Measurements from ENCODE around the gene SHISAL1.

Gene SHISAL1

GRCh38 chr22:44354288-44354687 is 41.5 kb upstream of the SHISAL1 start:
- Histone ChIP-seq H3K9me3 (ENCODE audit: control insufficient read depth in 1 of 2, low read length in 2 of 2) (no peaks in the 10 kb centered on the region), H3K27me3 (ENCODE audit: control insufficient read depth in 1 of 2, insufficient read depth in 2 of 2, low read length in 2 of 2) (peaks cover 0 to 4% of the 10 kb centered on the region in 2 donors), H3K4me1 (ENCODE audit: control insufficient read depth in 1 of 2, insufficient read depth in 2 of 2, low read length in 2 of 2) (peaks cover 0 to 6% of the 10 kb centered on the region in 2 donors), H3K9ac (ENCODE audit: low read depth in 1 of 2, low read length in 2 of 2) (no peak overlapping the region), H3K36me3 (ENCODE audit: control insufficient read depth in 1 of 2, insufficient read depth in 2 of 2, low read length in 2 of 2) (no peaks in the 10 kb centered on the region), H3K27ac (ENCODE audit: low read depth, low read length) (no peak overlapping the region), H3K4me3 (ENCODE audit: low read depth in 1 of 2, low read length in 2 of 2) (no peak overlapping the region)

- Histone ChIP-seq H3K4me1 (ENCODE audit: control insufficient read depth in 1 of 2, insufficient read depth in 2 of 2, low read length in 2 of 2) (peaks cover 0 to 6% of the 10 kb centered on the region in 2 donors), H3K36me3 (ENCODE audit: control insufficient read depth in 1 of 2, insufficient read depth in 2 of 2, low read length in 2 of 2) (no peaks in the 10 kb centered on the region), H3K27me3 (ENCODE audit: control insufficient read depth in 1 of 2, insufficient read depth in 2 of 2, low read length in 2 of 2) (peaks cover 0 to 4% of the 10 kb centered on the region in 2 donors), H3K9ac (ENCODE audit: low read depth in 1 of 2, low read length in 2 of 2) (no peak overlapping the region), H3K27ac (ENCODE audit: low read depth, low read length) (no peak overlapping the region), H3K4me3 (ENCODE audit: low read depth in 1 of 2, low read length in 2 of 2) (no peak overlapping the region), H3K9me3 (ENCODE audit: control insufficient read depth in 1 of 2, low read length in 2 of 2) (no peaks in the 10 kb centered on the region)
Observed at GRCh38 chr22:44353041-44353440, 40.3 kb upstream of the SHISAL1 start.

GRCh38 chr22:44352378-44353035 is 39.8 kb upstream of the SHISAL1 start:
- H3K4me3 ChIP-seq (ENCODE audit: low read depth in 1 of 2, low read length in 2 of 2): no peak overlapping the region
- no peaks in the 10 kb centered on the region for H3K36me3 ChIP-seq (ENCODE audit: control insufficient read depth in 1 of 2, insufficient read depth in 2 of 2, low read length in 2 of 2)
- H3K9me3 ChIP-seq (ENCODE audit: control insufficient read depth in 1 of 2, low read length in 2 of 2): no peaks in the 10 kb centered on the region
- H3K27me3 ChIP-seq (ENCODE audit: control insufficient read depth in 1 of 2, insufficient read depth in 2 of 2, low read length in 2 of 2): peaks cover 0 to 4% of the 10 kb centered on the region in 2 donors
- no peak overlapping the region for H3K27ac ChIP-seq (ENCODE audit: low read depth, low read length)
- peaks cover 0 to 6% of the 10 kb centered on the region in 2 donors for H3K4me1 ChIP-seq (ENCODE audit: control insufficient read depth in 1 of 2, insufficient read depth in 2 of 2, low read length in 2 of 2)
- no peak overlapping the region for H3K9ac ChIP-seq (ENCODE audit: low read depth in 1 of 2, low read length in 2 of 2)

GRCh38 chr22:44351685-44352377 is 39.1 kb upstream of the SHISAL1 start:
- no peak overlapping the region for H3K9ac ChIP-seq (ENCODE audit: low read depth in 1 of 2, low read length in 2 of 2)
- no peaks in the 10 kb centered on the region for H3K9me3 ChIP-seq (ENCODE audit: control insufficient read depth in 1 of 2, low read length in 2 of 2)
- no peak overlapping the region for H3K27ac ChIP-seq (ENCODE audit: low read depth, low read length)
- peaks cover 0 to under 1% of the 10 kb centered on the region in 2 donors for H3K27me3 ChIP-seq (ENCODE audit: control insufficient read depth in 1 of 2, insufficient read depth in 2 of 2, low read length in 2 of 2)
- H3K36me3 ChIP-seq (ENCODE audit: control insufficient read depth in 1 of 2, insufficient read depth in 2 of 2, low read length in 2 of 2): no peaks in the 10 kb centered on the region
- H3K4me3 ChIP-seq (ENCODE audit: low read depth in 1 of 2, low read length in 2 of 2): no peak overlapping the region
- H3K4me1 ChIP-seq (ENCODE audit: control insufficient read depth in 1 of 2, insufficient read depth in 2 of 2, low read length in 2 of 2): peaks cover 0 to 6% of the 10 kb centered on the region in 2 donors

GRCh38 chr22:44351037-44351436 is 38.3 kb upstream of the SHISAL1 start:
- H3K4me1 ChIP-seq (ENCODE audit: control insufficient read depth in 1 of 2, insufficient read depth in 2 of 2, low read length in 2 of 2): peaks cover 0 to 6% of the 10 kb centered on the region in 2 donors
- no peaks in the 10 kb centered on the region for H3K9me3 ChIP-seq (ENCODE audit: control insufficient read depth in 1 of 2, low read length in 2 of 2)
- no peak overlapping the region for H3K9ac ChIP-seq (ENCODE audit: low read depth in 1 of 2, low read length in 2 of 2)
- H3K4me3 ChIP-seq (ENCODE audit: low read depth in 1 of 2, low read length in 2 of 2): no peak overlapping the region
- H3K27ac ChIP-seq (ENCODE audit: low read depth, low read length): no peak overlapping the region
- H3K27me3 ChIP-seq (ENCODE audit: control insufficient read depth in 1 of 2, insufficient read depth in 2 of 2, low read length in 2 of 2): no peaks in the 10 kb centered on the region
- no peaks in the 10 kb centered on the region for H3K36me3 ChIP-seq (ENCODE audit: control insufficient read depth in 1 of 2, insufficient read depth in 2 of 2, low read length in 2 of 2)

GRCh38 chr22:44349594-44349993 is 36.8 kb upstream of the SHISAL1 start:
- no peaks in the 10 kb centered on the region for H3K9me3 ChIP-seq (ENCODE audit: control insufficient read depth in 1 of 2, low read length in 2 of 2)
- H3K4me3 ChIP-seq (ENCODE audit: low read depth in 1 of 2, low read length in 2 of 2): no peak overlapping the region
- no peak overlapping the region for H3K9ac ChIP-seq (ENCODE audit: low read depth in 1 of 2, low read length in 2 of 2)
- H3K4me1 ChIP-seq (ENCODE audit: control insufficient read depth in 1 of 2, insufficient read depth in 2 of 2, low read length in 2 of 2): peaks cover 0 to 6% of the 10 kb centered on the region in 2 donors
- no peak overlapping the region for H3K27ac ChIP-seq (ENCODE audit: low read depth, low read length)
- no peaks in the 10 kb centered on the region for H3K36me3 ChIP-seq (ENCODE audit: control insufficient read depth in 1 of 2, insufficient read depth in 2 of 2, low read length in 2 of 2)
- no peaks in the 10 kb centered on the region for H3K27me3 ChIP-seq (ENCODE audit: control insufficient read depth in 1 of 2, insufficient read depth in 2 of 2, low read length in 2 of 2)

- peaks cover 0 to 6% of the 10 kb centered on the region in 2 donors for H3K4me1 ChIP-seq (ENCODE audit: control insufficient read depth in 1 of 2, insufficient read depth in 2 of 2, low read length in 2 of 2)
- no peaks in the 10 kb centered on the region for H3K36me3 ChIP-seq (ENCODE audit: control insufficient read depth in 1 of 2, insufficient read depth in 2 of 2, low read length in 2 of 2)
- H3K27me3 ChIP-seq (ENCODE audit: control insufficient read depth in 1 of 2, insufficient read depth in 2 of 2, low read length in 2 of 2): no peaks in the 10 kb centered on the region
Observed at GRCh38 chr22:44348971-44349560, 36.3 kb upstream of the SHISAL1 start.

GRCh38 chr22:44347549-44347948 is 34.8 kb upstream of the SHISAL1 start:
- no peaks in the 10 kb centered on the region for H3K9me3 ChIP-seq (ENCODE audit: control insufficient read depth in 1 of 2, low read length in 2 of 2)
- H3K4me1 ChIP-seq (ENCODE audit: control insufficient read depth in 1 of 2, insufficient read depth in 2 of 2, low read length in 2 of 2): peaks cover 0 to 6% of the 10 kb centered on the region in 2 donors
- H3K27ac ChIP-seq (ENCODE audit: low read depth, low read length): no peak overlapping the region
- no peak overlapping the region for H3K4me3 ChIP-seq (ENCODE audit: low read depth in 1 of 2, low read length in 2 of 2)
- no peak overlapping the region for H3K9ac ChIP-seq (ENCODE audit: low read depth in 1 of 2, low read length in 2 of 2)
- no peaks in the 10 kb centered on the region for H3K36me3 ChIP-seq (ENCODE audit: control insufficient read depth in 1 of 2, insufficient read depth in 2 of 2, low read length in 2 of 2)
- H3K27me3 ChIP-seq (ENCODE audit: control insufficient read depth in 1 of 2, insufficient read depth in 2 of 2, low read length in 2 of 2): no peaks in the 10 kb centered on the region

More at GRCh38 chr22:44348971-44349560, 36.3 kb upstream of the SHISAL1 start:
- Histone ChIP-seq H3K9ac (ENCODE audit: low read depth in 1 of 2, low read length in 2 of 2) (no peak overlapping the region), H3K9me3 (ENCODE audit: control insufficient read depth in 1 of 2, low read length in 2 of 2) (no peaks in the 10 kb centered on the region), H3K4me3 (ENCODE audit: low read depth in 1 of 2, low read length in 2 of 2) (no peak overlapping the region), H3K27ac (ENCODE audit: low read depth, low read length) (no peak overlapping the region)

GRCh38 chr22:44347080-44347479 is 34.3 kb upstream of the SHISAL1 start:
- no peaks in the 10 kb centered on the region for H3K9me3 ChIP-seq (ENCODE audit: control insufficient read depth in 1 of 2, low read length in 2 of 2)
- H3K9ac ChIP-seq (ENCODE audit: low read depth in 1 of 2, low read length in 2 of 2): no peak overlapping the region
- H3K27ac ChIP-seq (ENCODE audit: low read depth, low read length): no peak overlapping the region
- peaks cover 0 to 5% of the 10 kb centered on the region in 2 donors for H3K4me1 ChIP-seq (ENCODE audit: control insufficient read depth in 1 of 2, insufficient read depth in 2 of 2, low read length in 2 of 2)
- no peak overlapping the region for H3K4me3 ChIP-seq (ENCODE audit: low read depth in 1 of 2, low read length in 2 of 2)
- H3K27me3 ChIP-seq (ENCODE audit: control insufficient read depth in 1 of 2, insufficient read depth in 2 of 2, low read length in 2 of 2): no peaks in the 10 kb centered on the region
- no peaks in the 10 kb centered on the region for H3K36me3 ChIP-seq (ENCODE audit: control insufficient read depth in 1 of 2, insufficient read depth in 2 of 2, low read length in 2 of 2)

GRCh38 chr22:44345872-44346271 is 33.1 kb upstream of the SHISAL1 start:
- no peaks in the 10 kb centered on the region for H3K4me1 ChIP-seq (ENCODE audit: control insufficient read depth in 1 of 2, insufficient read depth in 2 of 2, low read length in 2 of 2)
- no peaks in the 10 kb centered on the region for H3K27me3 ChIP-seq (ENCODE audit: control insufficient read depth in 1 of 2, insufficient read depth in 2 of 2, low read length in 2 of 2)
- H3K9me3 ChIP-seq (ENCODE audit: control insufficient read depth in 1 of 2, low read length in 2 of 2): no peaks in the 10 kb centered on the region
- H3K36me3 ChIP-seq (ENCODE audit: control insufficient read depth in 1 of 2, insufficient read depth in 2 of 2, low read length in 2 of 2): no peaks in the 10 kb centered on the region
- H3K9ac ChIP-seq (ENCODE audit: low read depth in 1 of 2, low read length in 2 of 2): no peak overlapping the region
- H3K4me3 ChIP-seq (ENCODE audit: low read depth in 1 of 2, low read length in 2 of 2): no peak overlapping the region
- no peak overlapping the region for H3K27ac ChIP-seq (ENCODE audit: low read depth, low read length)

Measured in duodenal mucosa (tissue), 2 donors.